CD4-positive, alpha-beta T cell treated with Interleukin-15 for 4 hours (primary cell): Measurements from ENCODE around the gene FOXN4.
A peak's percentile ranks its signal among the peaks of the same experiment; 100 is the strongest.

ENCODE experiments used
- DNase-seq: peaks from one replicate; pipeline ENCODE4 v3.0.0-alpha.2; 2020; ENCODE audit warnings: low spot score

The FOXN4 gene

GRCh38 chr12:109279525-109279924 is 29.6 kb downstream of the FOXN4 start:
- no peak for DNase-seq

GRCh38 chr12:109278912-109279311 is 30.2 kb downstream of the FOXN4 start:
- no peak for DNase-seq

- no peak for DNase-seq
Observed at GRCh38 chr12:109277899-109278762, 31.0 kb downstream of the FOXN4 start.

- DNase-seq = no peak
Observed at GRCh38 chr12:109277255-109277898, 31.7 kb downstream of the FOXN4 start.

GRCh38 chr12:109276160-109276559 is 32.9 kb downstream of the FOXN4 start:
- no peak for DNase-seq

GRCh38 chr12:109275173-109275572 is 33.9 kb downstream of the FOXN4 start:
- no peak for DNase-seq

GRCh38 chr12:109274381-109274780 is 34.7 kb downstream of the FOXN4 start:
- DNase-seq = no peak

GRCh38 chr12:109273354-109273753 is 35.7 kb downstream of the FOXN4 start:
- DNase-seq = no peak

- no peak for DNase-seq
Observed at GRCh38 chr12:109271418-109271817, 37.7 kb downstream of the FOXN4 start.

- no peak for DNase-seq
Observed at GRCh38 chr12:109270494-109270893, 38.6 kb downstream of the FOXN4 start.

GRCh38 chr12:109269428-109269827 is 39.7 kb downstream of the FOXN4 start:
- DNase-seq = no peak

- no peak for DNase-seq
Observed at GRCh38 chr12:109268896-109269295, 40.2 kb downstream of the FOXN4 start.

- no peak for DNase-seq
Observed at GRCh38 chr12:109267361-109267760, 41.7 kb downstream of the FOXN4 start.

- no peak for DNase-seq
Observed at GRCh38 chr12:109266106-109266879, 42.8 kb downstream of the FOXN4 start.

GRCh38 chr12:109264943-109265650 is 44.0 kb downstream of the FOXN4 start:
- no peak for DNase-seq

GRCh38 chr12:109264095-109264942 is 44.8 kb downstream of the FOXN4 start:
- DNase-seq = peak; percentile 19

GRCh38 chr12:109263439-109263838 is 45.6 kb downstream of the FOXN4 start:
- no peak for DNase-seq

- DNase-seq = no peak
Observed at GRCh38 chr12:109261939-109262338, 47.1 kb downstream of the FOXN4 start.

GRCh38 chr12:109261087-109261486 is 48.0 kb downstream of the FOXN4 start:
- DNase-seq = no peak

GRCh38 chr12:109259545-109259895 is 49.6 kb downstream of the FOXN4 start:
- DNase-seq = no peak
